Pons (tissue), 1 donor: ENCODE data around the gene ZNF611.
"Not testable (repeated sequence)": the region's sequence is repeated elsewhere in the genome, so short reads cannot be mapped to it uniquely, and the experiment has no call there.

ENCODE experiments used
- DNase-seq: peaks from one replicate; pipeline ENCODE4 v3.0.0-alpha.2; 2016; ENCODE audit warnings: low spot score

The ZNF611 gene

DNA sequence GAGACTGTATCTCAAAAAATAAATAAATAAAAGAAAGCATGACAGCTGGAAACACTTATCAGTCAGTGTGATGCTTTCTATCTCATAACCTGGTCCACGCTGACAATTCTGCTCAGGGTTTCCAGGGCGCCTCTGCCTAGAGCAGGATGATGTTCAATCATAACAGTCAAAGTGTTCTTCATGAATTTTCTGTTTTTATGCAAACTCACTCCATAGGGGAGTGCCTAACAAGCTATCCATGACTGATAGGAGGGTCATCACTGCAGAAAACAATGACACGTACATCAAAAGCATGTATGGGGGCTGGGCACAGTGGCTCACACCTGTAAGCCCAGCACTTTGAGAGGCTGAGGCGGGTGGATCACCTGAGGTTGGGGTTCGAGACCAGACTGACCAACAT lies 55.2 kb downstream of the ZNF611 start:
- no peak for DNase-seq

DNA sequence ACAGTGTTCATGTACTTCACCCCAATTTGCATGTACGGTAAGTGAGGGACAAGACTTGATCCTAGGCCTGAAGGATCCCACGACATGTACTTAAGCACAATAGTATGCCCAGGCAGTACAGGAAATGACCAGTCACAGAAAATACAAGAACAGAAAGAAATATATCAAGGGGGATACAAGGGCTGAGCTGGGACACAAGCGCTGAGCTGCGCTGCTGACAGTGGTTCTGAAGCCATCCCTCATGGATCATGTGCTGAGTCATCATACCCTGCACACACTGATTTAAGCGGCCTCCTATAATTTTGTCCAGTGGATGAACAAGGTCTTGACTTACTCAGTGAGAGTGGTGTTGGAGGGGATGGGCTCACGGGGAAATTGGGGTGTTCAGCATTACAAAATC lies 59.6 kb downstream of the ZNF611 start:
- not testable (repeated sequence) for DNase-seq

DNA sequence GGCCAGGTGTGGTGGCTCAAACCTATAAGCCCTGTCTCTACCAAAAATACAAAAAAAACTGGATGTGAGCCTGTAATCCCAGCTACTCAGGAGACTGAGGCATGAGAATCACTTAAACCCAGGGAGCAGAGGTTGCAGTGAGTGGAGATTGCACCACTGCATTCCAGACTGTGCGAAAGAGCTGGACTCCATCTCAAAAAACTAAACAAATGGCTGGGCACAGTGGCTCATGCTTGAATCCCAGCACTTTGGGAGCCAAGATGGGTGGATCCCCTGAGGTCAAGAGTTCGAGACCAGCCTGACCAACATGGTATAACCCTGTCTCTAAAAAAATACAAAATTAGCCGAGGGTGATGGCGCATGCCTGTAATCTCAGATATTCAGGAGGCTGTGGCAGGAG lies 61.8 kb downstream of the ZNF611 start:
- no peak for DNase-seq

DNA sequence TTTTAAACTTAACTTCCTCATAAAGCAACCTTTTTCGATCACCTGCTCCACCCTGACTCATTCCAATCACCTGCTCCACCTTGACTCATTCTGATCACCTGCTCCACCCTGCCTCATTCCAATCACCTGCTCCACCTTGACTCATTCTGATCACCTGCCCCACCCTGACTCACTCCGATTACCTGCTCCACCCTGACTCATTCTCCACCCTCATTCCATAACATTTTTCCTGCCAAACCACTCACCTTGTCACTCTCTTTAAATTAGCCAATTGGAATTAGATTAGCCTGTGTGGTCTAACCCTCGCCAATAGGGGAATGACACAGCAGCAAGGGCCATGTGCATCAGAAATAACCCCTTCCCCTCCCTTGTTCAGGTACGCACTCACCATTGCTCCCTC lies 64.8 kb downstream of the ZNF611 start:
- no peak for DNase-seq

DNA sequence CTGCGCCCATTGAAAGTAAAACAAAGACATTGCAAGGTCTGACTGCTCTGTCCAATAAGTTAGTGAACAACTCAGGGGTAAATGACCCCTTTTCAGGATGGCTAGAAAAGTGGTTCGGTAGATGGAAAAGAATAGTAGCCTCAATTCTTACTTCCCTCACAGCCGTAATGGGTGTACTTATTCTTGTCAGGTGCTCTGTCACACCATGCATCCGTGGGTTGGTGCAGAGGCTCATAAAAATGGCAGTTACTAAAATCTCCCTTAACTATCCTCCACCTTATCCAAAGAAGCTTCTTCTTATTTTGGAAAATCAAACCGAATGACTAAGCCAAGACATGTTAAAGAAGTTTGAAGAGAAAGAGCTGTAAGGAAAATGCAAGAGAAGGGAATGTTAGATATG lies 65.3 kb downstream of the ZNF611 start:
- no peak for DNase-seq

DNA sequence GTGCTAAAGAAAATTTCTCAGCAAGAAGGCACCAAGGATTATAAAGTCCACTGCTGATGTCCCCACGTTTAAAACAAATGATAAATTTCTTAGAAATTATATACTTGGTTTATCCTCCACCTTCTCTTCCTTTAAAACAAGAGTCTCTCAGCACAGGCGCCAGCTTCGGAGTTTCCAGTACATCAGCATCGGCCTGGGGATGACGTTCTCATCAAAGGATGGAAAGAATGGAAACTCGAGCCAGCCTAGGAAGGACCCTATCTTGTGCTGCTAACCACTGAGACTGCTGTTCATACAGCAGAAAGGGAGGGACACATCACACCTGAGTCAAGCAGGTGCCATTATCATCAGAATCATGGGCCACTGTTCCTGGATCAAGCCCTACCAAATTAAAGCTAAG lies 66.9 kb downstream of the ZNF611 start:
- DNase-seq: no peak

DNA sequence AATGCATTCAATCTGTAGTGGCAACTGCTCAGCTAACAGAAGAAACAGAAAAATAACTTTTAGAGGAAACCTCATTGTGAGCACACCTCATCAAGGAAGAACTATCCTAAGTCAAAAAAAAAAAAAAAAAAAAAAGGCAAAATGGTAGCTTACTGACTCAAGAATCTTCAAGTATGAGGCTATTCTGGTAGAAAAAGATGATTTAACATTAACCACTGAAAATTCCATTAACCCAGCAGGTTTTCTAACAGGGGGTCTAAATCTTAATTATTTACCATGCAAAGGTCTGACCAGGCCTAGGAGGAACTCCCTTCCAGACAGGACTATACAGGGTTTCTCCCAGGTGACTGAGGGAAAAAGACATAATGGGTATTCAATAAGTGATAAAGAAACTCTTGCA lies 68.3 kb downstream of the ZNF611 start:
- DNase-seq: no peak

DNA sequence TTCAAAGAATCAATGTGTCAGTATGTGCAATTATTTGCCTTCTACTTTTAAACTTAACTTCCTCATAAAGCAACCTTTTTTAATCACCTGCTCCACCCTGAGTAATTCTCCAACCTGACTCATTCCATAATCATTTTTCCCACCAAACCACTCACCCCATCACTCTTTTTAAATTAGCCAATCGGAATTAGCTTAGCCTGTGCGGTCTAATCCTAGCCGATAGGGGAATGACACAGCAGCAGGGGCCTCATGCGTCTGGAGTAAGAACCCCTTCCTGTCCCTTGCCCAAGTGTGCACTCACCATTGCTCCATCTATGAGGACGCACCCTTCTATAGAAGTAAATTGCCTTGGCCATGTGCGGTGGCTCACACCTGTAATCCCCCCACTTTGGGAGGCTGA lies 69.3 kb downstream of the ZNF611 start:
- no peak for DNase-seq

DNA sequence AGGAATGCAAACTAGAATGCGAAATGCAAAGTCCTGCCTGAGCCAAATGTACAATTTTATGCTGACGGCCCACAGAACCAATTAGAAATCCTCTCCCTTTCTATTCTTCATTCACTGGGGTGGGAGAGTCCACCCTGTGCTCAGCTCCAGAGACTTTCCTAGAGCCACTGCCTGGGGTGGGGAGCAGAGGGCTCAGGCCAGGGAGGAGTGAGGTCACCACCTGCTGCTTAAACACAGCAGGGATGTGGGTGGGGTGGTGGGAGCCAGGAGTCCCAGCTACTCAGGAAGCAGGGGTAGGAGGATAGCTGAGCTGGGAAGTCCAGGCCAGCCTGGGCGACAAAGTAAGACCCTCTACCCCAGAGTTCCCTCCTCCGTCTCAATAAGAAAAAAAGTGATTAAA lies 69.8 kb downstream of the ZNF611 start:
- DNase-seq: no peak

DNA sequence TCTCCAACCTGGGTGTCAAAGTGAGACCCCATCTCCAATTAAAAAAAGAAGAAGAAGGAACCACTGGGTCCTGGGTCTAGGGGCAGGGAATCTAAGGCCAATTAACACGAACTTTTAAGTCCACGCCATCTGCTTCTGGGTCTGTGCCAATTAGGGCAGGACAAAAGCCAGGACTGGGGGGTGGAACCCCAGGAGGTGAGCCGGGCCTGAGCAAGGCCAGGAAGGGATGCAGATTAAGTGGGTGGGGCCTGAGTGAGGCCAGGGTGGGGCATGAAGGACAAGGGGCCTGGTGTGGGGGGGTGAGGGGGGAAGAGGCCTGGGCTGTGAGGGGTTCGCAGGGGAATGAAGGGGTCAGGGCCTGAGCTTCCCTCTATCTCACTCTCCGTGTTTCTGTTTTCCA lies 70.4 kb downstream of the ZNF611 start:
- DNase-seq: no peak

DNA sequence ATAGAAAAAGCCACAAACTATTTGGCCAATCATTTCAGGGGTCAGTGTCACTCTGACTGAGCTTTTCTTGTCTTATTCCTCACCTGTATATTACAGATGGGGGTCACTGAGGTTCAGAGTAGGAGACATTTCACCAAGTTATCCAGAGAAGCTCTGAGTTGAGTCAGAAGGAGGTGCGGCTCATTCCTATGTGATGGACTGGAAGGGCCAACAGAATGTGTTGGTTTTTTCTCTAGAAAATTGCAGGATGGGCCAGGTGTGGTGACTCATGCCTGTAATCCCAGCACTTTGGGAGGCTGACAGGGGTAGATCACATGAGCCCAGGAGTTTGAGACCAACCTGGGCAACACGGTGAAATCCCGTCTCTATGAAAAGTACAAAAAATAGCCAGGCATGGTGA lies 72.2 kb downstream of the ZNF611 start:
- DNase-seq: no peak

DNA sequence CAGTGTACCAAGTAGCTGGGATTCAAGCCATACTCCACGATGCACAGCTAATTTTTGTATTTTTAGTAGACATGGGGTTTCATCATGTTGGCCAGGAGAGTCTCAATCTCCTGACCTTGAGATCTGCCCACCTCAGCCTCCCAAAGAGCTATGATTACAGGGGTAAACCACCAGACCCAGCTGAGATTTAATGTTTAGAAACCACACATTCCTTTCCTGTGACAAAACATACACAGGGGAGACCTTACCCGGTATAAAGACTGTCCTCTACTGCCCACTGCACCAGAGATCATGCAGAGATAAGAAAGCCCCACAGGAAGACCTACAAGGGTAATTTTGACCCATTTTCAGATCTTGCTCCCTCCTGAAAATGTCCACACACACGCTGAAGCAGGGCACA lies 73.9 kb downstream of the ZNF611 start:
- no peak for DNase-seq

DNA sequence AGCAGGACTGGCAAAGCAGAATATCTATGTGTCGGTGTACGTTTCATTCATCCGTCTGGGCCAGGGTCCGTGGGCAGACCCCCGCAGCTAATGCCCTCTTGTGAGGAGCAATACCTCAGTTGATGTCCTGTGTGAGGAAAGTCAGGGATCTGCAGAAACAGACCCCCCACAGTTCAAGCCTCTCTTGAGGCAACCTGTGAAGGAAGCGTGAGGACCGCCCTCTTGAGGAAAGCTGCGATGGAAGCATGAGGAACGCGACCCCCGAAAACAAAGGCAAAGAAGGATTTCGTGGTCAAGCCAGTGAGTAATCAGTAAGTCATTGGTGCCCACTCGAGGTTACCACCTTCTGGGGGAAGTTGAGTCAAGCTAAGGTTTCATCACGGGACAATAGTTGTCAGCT lies 75.8 kb downstream of the ZNF611 start:
- no peak for DNase-seq

DNA sequence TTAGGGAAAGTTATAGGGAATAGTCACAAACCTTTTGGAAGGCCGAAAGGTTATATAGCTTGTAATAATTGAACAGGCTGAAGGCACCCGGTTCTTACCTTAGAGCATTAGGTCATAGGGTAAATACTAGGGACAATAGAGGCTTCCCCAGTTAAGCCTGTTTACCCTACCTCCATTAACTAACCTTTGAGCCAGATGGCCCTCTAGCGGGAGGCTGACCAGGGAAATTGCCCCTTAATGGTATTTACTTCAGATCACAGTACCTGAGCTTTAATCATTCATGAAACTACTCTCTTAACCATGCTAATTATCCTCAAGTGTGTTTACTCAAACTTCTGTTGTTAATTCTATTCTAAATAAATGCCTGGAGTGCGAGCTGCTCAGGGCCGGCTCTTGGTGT lies 76.2 kb downstream of the ZNF611 start:
- no peak for DNase-seq

DNA sequence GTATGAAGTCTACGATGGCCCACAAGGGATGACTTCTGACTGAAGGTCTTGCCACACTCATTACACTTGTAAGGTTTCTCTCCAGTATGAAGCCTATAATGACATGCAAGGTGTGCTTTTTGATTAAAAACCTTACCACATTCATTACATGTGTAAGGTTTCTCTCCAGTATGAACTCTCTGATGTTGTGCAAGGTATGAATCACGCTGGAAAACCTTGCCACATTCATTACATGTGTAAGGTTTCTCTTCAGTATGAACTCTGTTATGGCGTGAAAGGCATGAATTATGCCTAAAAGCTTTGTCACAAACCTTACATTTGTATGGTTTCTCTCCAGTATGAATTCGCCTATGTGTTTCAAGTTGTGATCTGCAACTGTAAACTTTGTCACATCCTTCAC lies 81.7 kb downstream of the ZNF611 start:
- DNase-seq: no peak
